GM12865 (cell line): Measurements from ENCODE around the gene FILIP1L.

Experiments
- DNase-seq: peaks from one replicate; pipeline ENCODE4 v3.0.0; 2010; ENCODE audit warnings: low read depth
- H3K4me3 ChIP-seq: 2 replicates; pipeline ENCODE4 v1.5.1; 2011; ENCODE audit warnings: mild to moderate bottlenecking, low read depth, low read length, control low read depth
- CTCF ChIP-seq: IDR thresholded peaks from 2 replicates; pipeline ENCODE4 v1.5.1; 2011; ENCODE audit warnings: low read length, control low read depth, low read depth, inconsistent platforms; ENCODE audit not compliant: insufficient read depth; ENCODE audit errors: missing control alignments

Gene FILIP1L

GRCh38 chr3:99883138-99883461 lies 231.2 kb downstream of the FILIP1L start:
- no peak for TF ChIP-seq CTCF
- DNase-seq, result no peak
- H3K4me3 ChIP-seq, result no peak overlapping the region

GRCh38 chr3:99882436-99883137 lies 231.7 kb downstream of the FILIP1L start:
- DNase-seq, result no peak
- H3K4me3 ChIP-seq, result no peak overlapping the region
- no peak for TF ChIP-seq CTCF

GRCh38 chr3:99881121-99881524 lies 233.2 kb downstream of the FILIP1L start:
- H3K4me3 ChIP-seq, result no peak overlapping the region
- DNase-seq, result no peak
- TF ChIP-seq CTCF, result no peak

GRCh38 chr3:99879275-99879674 lies 235.0 kb downstream of the FILIP1L start:
- TF ChIP-seq CTCF, result no peak
- no peak overlapping the region for H3K4me3 ChIP-seq
- DNase-seq, result no peak

GRCh38 chr3:99878005-99878404 lies 236.3 kb downstream of the FILIP1L start:
- peak; percentile 42 for DNase-seq
- TF ChIP-seq CTCF, result no peak
- H3K4me3 ChIP-seq, result no peak overlapping the region

GRCh38 chr3:99877031-99877579 lies 237.2 kb downstream of the FILIP1L start:
- no peak for DNase-seq
- no peak overlapping the region for H3K4me3 ChIP-seq
- TF ChIP-seq CTCF, result no peak
